ENCODE results near the gene ARHGEF19. TPM values are rescaled to one million over a fixed set of nuclear protein-coding genes. Genes with fewer than 3 reads are reported as not detected.

ARHGEF19 gene
- total and polyA plus RNA-seq, 2 experiments from 2014 or later = 8.6 to 14.2 TPM

DNA sequence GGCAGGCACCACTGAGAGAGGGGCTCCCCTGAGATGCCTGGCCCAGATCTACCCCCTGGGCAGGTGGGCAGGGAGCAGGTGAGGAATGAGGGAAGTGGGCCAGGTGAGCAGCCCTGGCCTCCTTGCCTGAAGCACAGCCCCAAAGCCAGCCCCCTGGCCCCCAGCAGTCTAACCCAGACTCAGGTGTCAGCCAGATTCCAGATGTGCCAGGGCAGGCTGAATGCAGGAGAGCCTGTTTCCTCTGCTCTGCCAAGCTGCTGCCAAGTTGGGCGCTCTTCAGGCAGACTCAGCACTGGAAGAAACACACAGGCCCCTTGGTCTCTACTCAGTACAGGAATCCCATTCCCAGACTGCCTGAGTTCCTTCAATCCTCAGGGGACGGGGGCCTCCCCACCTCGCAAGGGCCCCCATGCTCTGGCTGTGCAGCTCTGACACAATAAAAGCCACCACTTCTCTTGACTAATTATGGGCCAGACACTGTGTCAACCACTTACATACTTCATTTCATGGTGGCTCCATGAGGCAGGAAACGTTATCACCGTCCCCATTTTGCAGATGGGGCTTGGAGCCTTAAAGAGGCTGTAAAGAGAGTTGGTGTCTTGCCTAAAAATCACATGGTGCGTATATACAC lies 20.4 kb downstream of the ARHGEF19 start:
- Histone ChIP-seq H3F3A (ENCODE audit: insufficient read depth) (peaks cover 9% of the 10 kb centered on the region), H3K9ac (no peak overlapping the region), H3K9me3 (ENCODE audit: low read depth) (no peaks in the 10 kb centered on the region), H3K36me3 (ENCODE audit: low read depth) (no peaks in the 10 kb centered on the region), H3K27ac (no peak overlapping the region), H3K4me1 (ENCODE audit: insufficient read depth) (peaks cover 15% of the 10 kb centered on the region), H3K27me3 (replicated peaks; ENCODE audit: insufficient read depth) (no peaks in the 10 kb centered on the region), H3K4me2 (ENCODE audit: unreplicated experiment) (no peak overlapping the region), H3K4me3 (no peak overlapping the region), H3K79me2 (ENCODE audit: insufficient read depth) (no peaks in the 10 kb centered on the region), H2AFZ (no peak overlapping the region), H3K9me2 (ENCODE audit: insufficient read depth) (no peaks in the 10 kb centered on the region), H4K20me1 (ENCODE audit: insufficient read depth) (no peaks in the 10 kb centered on the region)
- TF ChIP-seq EZH2 (IDR thresholded peaks at IDR 0.05; ENCODE audit: insufficient read depth, poor library complexity, severe bottlenecking) (no peak), EZH2phosphoT487 (IDR thresholded peaks at IDR 0.05; ENCODE audit: insufficient read depth, low read depth) (no peak)
- in situ Hi-C loops (cut with MboI) = no loop called here
- no peak for DNase-seq
- WGBS, 2 experiments (ENCODE audit: low coverage in 1 of 2, low lambda C conversion rate in 2 of 2, missing lambda C conversion rate in 2 of 2) = 73 to 80% methylated on average over 6 of the region's 6 CpGs

DNA sequence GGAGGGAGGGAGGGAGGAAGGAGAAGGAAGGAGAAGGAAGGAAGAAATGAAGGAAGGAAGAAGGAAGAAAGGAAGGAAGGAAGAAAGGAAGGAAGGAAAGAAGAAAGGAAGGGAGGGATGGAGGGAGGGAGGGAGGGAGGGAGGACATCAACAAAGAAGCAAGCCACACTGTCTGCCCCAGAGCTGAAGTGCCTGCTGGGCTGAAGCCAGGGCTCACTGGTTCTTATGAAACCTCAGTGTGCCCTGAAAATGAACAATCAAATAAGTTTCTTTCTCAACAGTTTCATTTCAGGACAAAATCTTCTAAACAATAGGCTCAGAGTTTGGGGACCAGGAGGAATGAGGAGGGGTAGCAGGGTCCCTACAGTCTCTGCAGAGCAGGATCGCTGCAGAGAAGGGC lies 21.1 kb downstream of the ARHGEF19 start:
- H4K20me1 ChIP-seq (ENCODE audit: insufficient read depth) = no peaks in the 10 kb centered on the region
- no peaks in the 10 kb centered on the region for H3K36me3 ChIP-seq (ENCODE audit: low read depth)
- H3K79me2 ChIP-seq (ENCODE audit: insufficient read depth) = no peaks in the 10 kb centered on the region
- H3F3A ChIP-seq (ENCODE audit: insufficient read depth) = peaks cover 9% of the 10 kb centered on the region
- H3K4me3 ChIP-seq = no peak overlapping the region
- H2AFZ ChIP-seq = no peak overlapping the region
- no peaks in the 10 kb centered on the region for H3K9me2 ChIP-seq (ENCODE audit: insufficient read depth)
- H3K4me2 ChIP-seq (ENCODE audit: unreplicated experiment) = no peak overlapping the region
- in situ Hi-C loops (cut with MboI) = no loop called here
- H3K9ac ChIP-seq = no peak overlapping the region
- WGBS, 2 experiments (ENCODE audit: low coverage in 1 of 2, low lambda C conversion rate in 2 of 2, missing lambda C conversion rate in 2 of 2) = 50 to 56% methylated on average over 1 of the region's 1 CpG
- TF ChIP-seq EZH2 (IDR thresholded peaks at IDR 0.05; ENCODE audit: insufficient read depth, poor library complexity, severe bottlenecking) = no peak
- no peak for TF ChIP-seq EZH2phosphoT487 (IDR thresholded peaks at IDR 0.05; ENCODE audit: insufficient read depth, low read depth)
- no peak for DNase-seq
- H3K27me3 ChIP-seq (replicated peaks; ENCODE audit: insufficient read depth) = no peaks in the 10 kb centered on the region
- H3K9me3 ChIP-seq (ENCODE audit: low read depth) = no peaks in the 10 kb centered on the region
- no peak overlapping the region for H3K27ac ChIP-seq
- H3K4me1 ChIP-seq (ENCODE audit: insufficient read depth) = peaks cover 15% of the 10 kb centered on the region

DNA sequence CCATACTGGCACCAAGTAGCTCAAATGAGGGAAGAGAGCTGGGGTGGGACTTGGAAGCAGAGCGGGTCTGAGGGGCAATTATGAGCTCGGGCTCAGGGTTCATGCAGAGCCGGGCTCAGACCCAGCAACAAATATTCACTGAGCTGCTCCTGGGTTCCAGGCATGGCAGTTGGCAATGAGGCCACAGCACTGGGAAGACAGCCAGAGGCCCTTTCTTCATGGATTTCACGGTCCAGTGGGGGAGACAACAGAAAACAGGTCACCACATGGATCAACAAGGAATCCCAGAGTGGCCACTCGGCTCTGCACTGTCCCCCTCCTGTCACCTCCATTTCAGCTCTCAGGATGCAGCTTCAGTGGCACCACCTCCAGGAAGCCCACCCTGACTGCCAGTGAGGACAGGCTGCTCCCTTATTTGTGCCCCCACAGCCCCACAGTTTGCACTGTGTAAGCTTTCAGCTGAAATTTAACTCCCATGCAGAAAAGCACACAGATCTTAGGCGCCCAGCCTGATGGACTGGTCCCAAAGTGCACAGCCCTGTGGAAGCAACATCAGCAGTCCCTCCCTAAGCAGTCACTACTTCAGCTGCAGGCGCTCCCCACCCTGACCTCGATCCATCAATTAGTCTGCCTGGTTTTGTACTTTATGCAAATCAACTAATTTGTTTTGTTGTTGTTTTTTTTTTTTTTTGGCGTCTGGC lies 22.4 kb downstream of the ARHGEF19 start:
- Histone ChIP-seq H3K36me3 (ENCODE audit: low read depth) (no peaks in the 10 kb centered on the region), H2AFZ (no peak overlapping the region), H3K9me3 (ENCODE audit: low read depth) (no peaks in the 10 kb centered on the region), H3K9ac (no peak overlapping the region), H3K4me3 (no peak overlapping the region), H3K4me2 (ENCODE audit: unreplicated experiment) (no peak overlapping the region), H3K9me2 (ENCODE audit: insufficient read depth) (no peaks in the 10 kb centered on the region), H3K4me1 (ENCODE audit: insufficient read depth) (peaks cover 15% of the 10 kb centered on the region), H3K27ac (no peak overlapping the region), H3F3A (ENCODE audit: insufficient read depth) (peaks cover 9% of the 10 kb centered on the region; the same call in 1 of the 2 replicates), H3K27me3 (replicated peaks; ENCODE audit: insufficient read depth) (no peaks in the 10 kb centered on the region), H4K20me1 (ENCODE audit: insufficient read depth) (no peaks in the 10 kb centered on the region), H3K79me2 (ENCODE audit: insufficient read depth) (no peaks in the 10 kb centered on the region)
- no peak for TF ChIP-seq EZH2 (IDR thresholded peaks at IDR 0.05; ENCODE audit: insufficient read depth, poor library complexity, severe bottlenecking)
- TF ChIP-seq EZH2phosphoT487 (IDR thresholded peaks at IDR 0.05; ENCODE audit: insufficient read depth, low read depth) = no peak
- DNase-seq = no peak
- in situ Hi-C loops (cut with MboI) = loop anchor here (5.0 kb wide), 1 partner anchor 113 kb away; no protein-coding TSS in a partner anchor
- 42 to 46% methylated on average over 9 of the region's 9 CpGs for WGBS, 2 experiments (ENCODE audit: low coverage in 1 of 2, low lambda C conversion rate in 2 of 2, missing lambda C conversion rate in 2 of 2)

DNA sequence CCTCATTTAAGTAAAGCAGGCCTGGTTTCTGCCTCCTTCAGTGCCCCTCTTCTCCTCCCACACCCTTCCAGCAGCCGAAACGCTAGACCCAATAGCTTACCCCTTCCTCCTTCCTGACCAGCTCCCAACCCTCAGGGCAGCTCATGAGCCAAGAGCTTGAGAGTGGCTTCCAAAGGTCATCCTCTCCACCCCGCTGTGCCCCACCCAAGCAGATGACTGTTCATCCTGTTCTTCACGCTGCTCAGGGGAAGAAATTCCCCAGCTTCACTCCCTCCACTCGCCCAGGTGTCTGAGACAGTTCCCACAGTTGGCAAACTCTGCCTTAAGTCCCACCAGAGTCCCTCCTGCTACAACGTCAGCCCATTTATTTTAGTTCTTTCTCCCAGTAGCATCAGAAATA lies 23.4 kb downstream of the ARHGEF19 start:
- in situ Hi-C loops (cut with MboI) = loop anchor here (5.0 kb wide), 1 partner anchor 112 kb away; no protein-coding TSS in a partner anchor

More for the DNA sequence above, 23.4 kb downstream of the ARHGEF19 start:
- no peaks in the 10 kb centered on the region for H3K36me3 ChIP-seq (ENCODE audit: low read depth)
- no peak for TF ChIP-seq EZH2phosphoT487 (IDR thresholded peaks at IDR 0.05; ENCODE audit: insufficient read depth, low read depth)
- no peak overlapping the region for H3K27ac ChIP-seq
- DNase-seq = peak; percentile 61
- 13% methylated on average over 6 of the region's 6 CpGs for WGBS, 2 experiments (ENCODE audit: low coverage in 1 of 2, low lambda C conversion rate in 2 of 2, missing lambda C conversion rate in 2 of 2)
- no peak overlapping the region for H3K9ac ChIP-seq
- no peak overlapping the region for H3K4me3 ChIP-seq
- H3K9me2 ChIP-seq (ENCODE audit: insufficient read depth) = no peaks in the 10 kb centered on the region
- H3K9me3 ChIP-seq (ENCODE audit: low read depth) = no peaks in the 10 kb centered on the region
- H4K20me1 ChIP-seq (ENCODE audit: insufficient read depth) = no peaks in the 10 kb centered on the region
- peaks cover 15% of the 10 kb centered on the region for H3K4me1 ChIP-seq (ENCODE audit: insufficient read depth)
- no peaks in the 10 kb centered on the region for H3K27me3 ChIP-seq (replicated peaks; ENCODE audit: insufficient read depth)
- H3F3A ChIP-seq (ENCODE audit: insufficient read depth) = peaks cover 9% of the 10 kb centered on the region; the same call in 1 of the 2 replicates
- peak overlapping the region; percentile 30 for H3K4me2 ChIP-seq (ENCODE audit: unreplicated experiment)
- H2AFZ ChIP-seq = peak overlapping the region; percentile 13; the same call in 1 of the 2 replicates
- no peaks in the 10 kb centered on the region for H3K79me2 ChIP-seq (ENCODE audit: insufficient read depth)

Measured in GM23248 (cell line).